Body of pancreas (tissue), 4 donors: ENCODE results near the gene HEXA. TPM values are rescaled to one million over a fixed set of nuclear protein-coding genes. Genes with fewer than 3 reads are reported as not detected.

Source experiments
- ATAC-seq: fragments of 150-250 bp; one replicate; pipeline ENCODE4 v1.9.1; 2016
- DNase-seq, 4 donors: peaks; one replicate each; pipeline ENCODE4 v3.0.0-alpha.2; 2019
- H3K27ac ChIP-seq, 4 donors: fragments of 200-600 bp; sonication (generic); 1 replicate in 3 of 4; 2 replicates in 1 of 4; pipeline versions ENCODE4 v1.5.1 to v1.6.1; 2016 to 2019; ENCODE audit warnings: mild to moderate bottlenecking in 1 of 4, mixed read lengths in 1 of 4, moderate library complexity in 1 of 4
- H3K27me3 ChIP-seq, 2 donors: fragments of 200-600 bp; sonication (generic); one replicate each; pipeline ENCODE4 v1.6.0; 2016; ENCODE audit warnings: mild to moderate bottlenecking in 1 of 2
- H3K36me3 ChIP-seq, 2 donors: fragments of 200-600 bp; sonication (generic); replicated peaks in 1 of 2; 2 replicates each; pipeline ENCODE4 v1.5.1; 2016; ENCODE audit warnings: low read depth in 2 of 2; ENCODE audit not compliant: insufficient read depth in 1 of 2
- H3K4me1 ChIP-seq: fragments of 200-600 bp; sonication (generic); one replicate; pipeline ENCODE4 v1.6.0; 2016
- H3K4me3 ChIP-seq, 2 donors: fragments of 200-600 bp; sonication (generic); 1 replicate in 1 of 2; 2 replicates in 1 of 2; pipeline ENCODE4 v1.5.1; 2016 to 2019
- H3K9me3 ChIP-seq, 3 donors: fragments of 200-600 bp; sonication (generic); 1 replicate in 2 of 3; 2 replicates in 1 of 3; pipeline ENCODE4 v1.5.1; 2016
- POLR2A ChIP-seq, 3 donors: fragments of 450-650 bp; IDR thresholded peaks; one replicate each; pipeline ENCODE4 v1.6.1; 2016; ENCODE audit warnings: antibody characterized with exemption in 3 of 3, mild to moderate bottlenecking in 2 of 3
- WGBS, 2 donors: methylation state at CpG; one replicate each; pipeline ENCODE4 v1.1.5; 2017; 5-methylcytosine and 5-hydroxymethylcytosine counted together
- intact Hi-C: fragments of 100-400 bp; cut with DNase I; formaldehyde crosslinking; loops from one replicate; pipeline ENCODE4 v1.15.1; 2023
- total RNA-seq, 2 donors: library from RNA; depleted of rRNA; stranded (reverse); fragments of >200 nt; gene quantifications; one replicate each; pipeline ENCODE4 v1.1.0, GENCODE V29; 2016
- TF ChIP-seq, protein P1 (sequence below), 7 experiments: fragments of 450-650 bp in 4 of 7; fragments of 200-600 bp in 3 of 7; sonication (generic) in 3 of 7; IDR thresholded peaks; one replicate each; pipeline ENCODE4 v1.5.1; 2016 to 2019; ENCODE audit warnings: antibody characterized with exemption in 7 of 7

HEXA gene
- total RNA-seq, 2 donors from 2014 or later, result 35.5 to 48.8 TPM

DNA sequence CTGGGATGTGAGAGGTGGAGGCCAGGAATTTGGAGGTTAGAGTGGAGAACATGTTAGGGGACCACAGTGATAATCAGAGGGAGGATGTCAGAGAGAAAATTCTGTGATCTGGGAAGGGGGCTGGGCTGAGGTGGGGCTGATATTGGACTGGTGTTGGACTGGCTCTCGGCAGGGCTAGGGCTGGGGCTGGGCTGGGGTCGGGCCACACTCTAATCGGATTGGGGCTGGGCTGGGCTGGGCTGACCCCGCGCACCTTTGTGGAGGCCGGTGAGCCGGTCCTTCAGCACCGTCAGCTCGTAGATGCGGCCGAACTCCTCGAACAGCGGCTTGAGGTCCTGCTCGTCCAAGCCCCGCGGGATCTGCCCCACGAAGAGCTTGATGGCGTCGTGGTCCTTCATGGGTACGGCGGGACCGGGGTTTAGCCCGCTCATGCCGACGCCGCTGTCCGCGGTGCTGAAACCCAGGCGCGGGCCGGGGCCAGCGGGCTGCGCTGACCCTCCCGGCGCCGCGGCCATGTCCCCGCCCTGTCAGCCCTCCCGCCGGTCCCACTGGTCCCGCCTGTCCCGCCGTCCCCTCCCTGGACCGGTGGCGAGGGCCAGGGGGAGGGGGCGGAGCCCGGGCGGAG is 56.3 kb downstream of the HEXA start:
- 7 to 23% methylated on average over 9 to 38 of the region's 48 CpGs for WGBS, 2 donors
- H3K4me3 ChIP-seq, result peak overlapping the region in 1 of 2 donors; percentile 16
- peak; percentile 86 for ATAC-seq
- H3K4me1 ChIP-seq, result peaks cover 8% of the 10 kb centered on the region
- no peak overlapping the region for H3K27ac ChIP-seq
- H3K36me3 ChIP-seq, result no peaks in the 10 kb centered on the region
- intact Hi-C loops, result no loop called here
- no peaks in the 10 kb centered on the region for H3K27me3 ChIP-seq
- DNase-seq, result peak; percentile 67 to 76 (median 72)
- H3K9me3 ChIP-seq, result no peaks in the 10 kb centered on the region
- TF ChIP-seq POLR2A (IDR thresholded peaks at IDR 0.05), result no peak
- TF ChIP-seq, protein P1, sequence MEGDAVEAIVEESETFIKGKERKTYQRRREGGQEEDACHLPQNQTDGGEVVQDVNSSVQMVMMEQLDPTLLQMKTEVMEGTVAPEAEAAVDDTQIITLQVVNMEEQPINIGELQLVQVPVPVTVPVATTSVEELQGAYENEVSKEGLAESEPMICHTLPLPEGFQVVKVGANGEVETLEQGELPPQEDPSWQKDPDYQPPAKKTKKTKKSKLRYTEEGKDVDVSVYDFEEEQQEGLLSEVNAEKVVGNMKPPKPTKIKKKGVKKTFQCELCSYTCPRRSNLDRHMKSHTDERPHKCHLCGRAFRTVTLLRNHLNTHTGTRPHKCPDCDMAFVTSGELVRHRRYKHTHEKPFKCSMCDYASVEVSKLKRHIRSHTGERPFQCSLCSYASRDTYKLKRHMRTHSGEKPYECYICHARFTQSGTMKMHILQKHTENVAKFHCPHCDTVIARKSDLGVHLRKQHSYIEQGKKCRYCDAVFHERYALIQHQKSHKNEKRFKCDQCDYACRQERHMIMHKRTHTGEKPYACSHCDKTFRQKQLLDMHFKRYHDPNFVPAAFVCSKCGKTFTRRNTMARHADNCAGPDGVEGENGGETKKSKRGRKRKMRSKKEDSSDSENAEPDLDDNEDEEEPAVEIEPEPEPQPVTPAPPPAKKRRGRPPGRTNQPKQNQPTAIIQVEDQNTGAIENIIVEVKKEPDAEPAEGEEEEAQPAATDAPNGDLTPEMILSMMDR (IDR thresholded peaks at IDR 0.05), result no peak

DNA sequence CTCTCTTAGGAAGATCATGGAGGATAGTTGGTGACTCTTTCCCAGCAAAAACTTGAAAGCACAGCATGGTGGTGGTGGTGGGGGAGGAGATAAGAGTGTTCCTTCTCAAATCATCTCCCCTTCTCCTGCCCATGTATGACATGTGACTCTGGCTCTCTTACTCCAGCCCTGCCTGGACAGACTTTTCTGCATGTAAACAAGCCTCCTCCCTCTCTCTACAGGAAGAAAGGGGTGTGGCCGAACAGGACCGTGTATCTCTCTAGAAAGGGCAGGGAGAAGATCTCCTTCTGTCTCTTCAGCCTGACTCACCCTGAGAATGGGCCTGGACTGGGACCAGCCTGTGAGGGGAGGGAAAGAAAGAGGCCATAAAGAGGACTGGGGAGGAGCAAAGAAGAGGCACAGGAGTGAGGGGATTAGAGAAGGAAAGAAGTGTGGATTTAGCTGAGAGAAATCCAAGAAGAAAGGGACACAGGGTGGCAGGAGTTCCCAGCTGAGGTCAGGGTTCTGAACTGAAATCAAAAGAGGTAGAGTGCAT is 57.3 kb downstream of the HEXA start:
- TF ChIP-seq, protein P1 (IDR thresholded peaks at IDR 0.05), result no peak
- no peak for TF ChIP-seq POLR2A (IDR thresholded peaks at IDR 0.05)
- H3K4me1 ChIP-seq, result peaks cover 8% of the 10 kb centered on the region
- ATAC-seq (no peak), DNase-seq (no peak)
- 29 to 39% methylated on average over 2 of the region's 2 CpGs for WGBS, 2 donors
- no peak overlapping the region for H3K4me3 ChIP-seq
- intact Hi-C loops, result no loop called here
- H3K27me3 ChIP-seq, result no peaks in the 10 kb centered on the region
- H3K36me3 ChIP-seq, result no peaks in the 10 kb centered on the region
- H3K9me3 ChIP-seq, result no peaks in the 10 kb centered on the region
- no peak overlapping the region for H3K27ac ChIP-seq

DNA sequence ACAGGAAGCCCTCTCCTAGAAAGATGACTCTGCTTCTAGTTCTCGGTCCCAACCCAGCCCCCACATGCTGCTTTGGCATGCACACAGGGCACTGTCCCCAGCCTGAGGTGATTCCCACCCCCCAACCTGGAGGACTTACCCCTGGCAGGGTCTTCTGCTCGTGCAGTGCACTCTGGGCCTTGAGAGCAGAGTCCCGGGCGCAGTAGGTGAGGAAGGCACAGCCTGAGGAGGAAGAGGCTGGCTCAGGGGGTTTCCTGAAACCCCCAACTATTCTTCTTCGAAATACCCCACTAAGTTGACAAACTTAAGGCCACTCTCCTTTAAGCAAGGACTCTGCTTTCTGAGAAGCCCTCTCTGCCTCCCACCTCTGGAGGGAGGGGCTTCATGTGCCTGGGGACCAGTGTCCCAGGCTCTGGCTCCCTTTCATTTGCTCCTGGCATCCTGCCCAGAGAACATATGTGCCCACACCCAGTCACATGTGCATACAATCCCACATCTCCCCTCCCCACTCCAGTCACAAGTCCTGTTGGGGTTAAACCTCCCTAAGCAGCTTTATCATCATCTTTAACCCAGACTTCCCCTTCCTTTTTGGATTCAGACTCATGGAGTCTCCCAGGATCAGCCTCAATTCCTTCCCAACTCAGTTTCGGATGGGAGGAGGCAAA is 60.0 kb downstream of the HEXA start:
- Histone ChIP-seq H3K4me3 (no peak overlapping the region), H3K4me1 (peaks cover 8% of the 10 kb centered on the region), H3K9me3 (no peaks in the 10 kb centered on the region), H3K27ac (no peak overlapping the region), H3K36me3 (no peaks in the 10 kb centered on the region), H3K27me3 (no peaks in the 10 kb centered on the region)
- intact Hi-C loops, result no loop called here
- TF ChIP-seq, protein P1 (IDR thresholded peaks at IDR 0.05), result no peak
- TF ChIP-seq POLR2A (IDR thresholded peaks at IDR 0.05), result no peak
- ATAC-seq, result no peak
- peak in 3 of 4 donors; percentile 10 to 18 (median 18) for DNase-seq
- WGBS, 2 donors, result 57 to 59% methylated on average over 6 of the region's 6 CpGs

DNA sequence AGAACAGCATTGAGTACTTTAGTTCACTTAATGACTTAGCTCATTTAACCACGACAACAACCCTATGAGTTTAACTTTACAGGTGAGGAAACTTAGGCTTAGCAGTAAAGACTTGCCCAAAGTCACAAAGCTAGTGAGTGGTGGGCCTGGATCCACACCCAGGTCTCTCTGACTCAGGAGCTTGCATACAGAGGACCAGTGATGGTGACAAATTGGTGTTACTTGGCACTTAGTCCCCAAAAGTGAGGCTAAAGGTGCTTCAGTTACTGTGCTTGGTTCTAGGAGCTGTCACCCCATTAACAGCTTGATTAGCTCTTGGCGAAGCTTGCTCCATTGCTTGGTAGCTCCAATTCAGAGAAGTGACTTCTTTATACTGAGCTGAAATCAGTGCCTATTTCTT is 61.9 kb downstream of the HEXA start:
- Histone ChIP-seq H3K9me3 (no peaks in the 10 kb centered on the region), H3K27ac (no peak overlapping the region), H3K36me3 (no peaks in the 10 kb centered on the region), H3K4me1 (no peaks in the 10 kb centered on the region), H3K27me3 (no peaks in the 10 kb centered on the region), H3K4me3 (no peak overlapping the region)
- TF ChIP-seq, protein P1 (IDR thresholded peaks at IDR 0.05), result no peak
- no peak for TF ChIP-seq POLR2A (IDR thresholded peaks at IDR 0.05)
- 86 to 91% methylated on average over 2 of the region's 2 CpGs for WGBS, 2 donors
- DNase-seq (no peak), ATAC-seq (no peak)
- intact Hi-C loops, result no loop called here
